ENCODE results near the gene MNX1.

Gene MNX1

DNA sequence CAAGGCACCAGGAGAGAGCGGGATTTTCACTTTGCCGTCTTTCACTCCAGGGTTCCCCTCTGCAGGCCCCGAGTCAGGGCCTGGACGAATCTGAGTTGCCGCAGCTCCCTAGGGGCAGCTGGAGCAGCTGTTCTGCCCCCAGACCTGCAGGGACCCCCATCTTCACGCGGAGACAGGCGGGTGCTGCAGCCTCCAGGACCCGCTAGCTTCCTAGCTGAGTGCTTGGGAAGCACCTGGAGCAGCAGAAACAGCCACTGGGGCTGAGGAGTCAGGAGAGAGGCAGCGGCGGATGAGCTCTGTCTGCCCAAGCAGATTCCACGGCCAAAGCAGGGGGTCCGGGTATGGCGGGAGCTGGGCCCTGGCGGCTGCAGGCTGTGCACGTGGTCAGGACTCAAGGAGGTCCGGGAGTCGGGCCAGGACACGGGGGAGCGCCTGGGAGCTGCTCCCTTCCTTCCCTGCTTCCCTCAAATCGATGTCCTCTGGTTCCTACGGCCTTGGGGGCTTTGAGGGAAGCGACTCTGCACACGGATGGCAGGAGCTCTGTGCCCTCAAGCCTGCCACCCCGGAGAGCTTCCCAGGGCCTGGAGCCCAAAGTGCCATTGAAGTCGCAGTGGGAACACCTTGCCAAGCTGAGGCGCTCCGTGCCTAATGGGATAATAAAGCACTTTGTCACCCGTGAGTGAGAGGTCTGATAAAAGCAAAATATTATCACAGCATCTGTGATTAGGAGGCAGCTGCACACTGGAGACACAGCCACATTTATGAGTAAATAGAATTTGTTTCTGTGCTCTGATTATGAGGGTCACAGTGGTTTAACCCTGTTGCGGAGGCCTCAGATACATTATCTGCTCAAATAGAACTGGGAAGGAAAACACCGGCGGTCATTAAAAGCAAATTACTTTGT lies 17.2 kb downstream of the MNX1 start:
- Mint-ChIP-seq H3K36me3 (ENCODE audit: low read depth) (no peaks in the 10 kb centered on the region), H3K9me3 (no peaks in the 10 kb centered on the region), H3K27me3 (ENCODE audit: low read depth) (peaks cover 33% of the 10 kb centered on the region), H3K4me3 (no peak overlapping the region), H3K4me1 (ENCODE audit: low read depth) (no peaks in the 10 kb centered on the region), H3K27ac (no peak overlapping the region)
- no peak for DNase-seq (ENCODE audit: low spot score)

DNA sequence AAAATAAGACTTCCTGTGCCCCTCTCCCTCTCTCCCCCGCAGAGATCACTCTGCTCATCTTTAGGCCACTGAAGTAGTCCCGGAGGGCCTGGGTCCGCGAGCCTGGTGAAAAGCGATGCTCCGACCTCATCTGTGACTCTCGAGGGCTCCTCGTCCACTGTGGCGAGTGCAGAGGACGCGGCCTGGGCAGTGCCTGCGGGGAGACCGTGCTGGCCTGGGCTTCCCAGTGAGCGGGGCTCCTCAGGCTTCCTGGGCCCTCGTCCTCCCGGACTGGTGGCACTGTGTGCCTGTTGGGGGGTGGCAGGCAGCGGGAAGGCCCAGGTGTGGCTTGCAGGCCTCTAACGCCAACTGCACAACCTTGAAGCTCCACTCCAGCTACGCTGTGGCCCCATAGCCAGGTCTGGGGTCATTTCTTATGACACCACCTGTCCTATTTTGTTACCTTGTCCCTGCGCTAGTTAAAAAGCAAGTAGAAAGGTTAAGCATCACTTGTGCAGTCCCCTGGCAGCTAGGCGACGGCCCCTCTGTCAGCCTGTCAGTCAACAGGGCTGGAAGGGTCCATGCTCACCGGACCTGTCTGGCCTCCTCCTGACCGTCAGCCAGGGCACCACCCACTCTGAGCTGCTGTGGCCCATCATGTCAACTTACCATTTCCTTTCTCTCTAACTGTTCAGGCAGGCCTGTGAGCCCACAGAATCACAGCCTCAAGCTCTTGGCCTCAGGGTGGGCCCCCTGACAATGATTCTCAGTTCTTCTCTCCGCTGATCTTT lies 20.5 kb downstream of the MNX1 start:
- peaks cover 5% of the 10 kb centered on the region for H3K27me3 Mint-ChIP-seq (ENCODE audit: low read depth)
- H3K36me3 Mint-ChIP-seq (ENCODE audit: low read depth) = no peaks in the 10 kb centered on the region
- DNase-seq (ENCODE audit: low spot score) = no peak
- no peak overlapping the region for H3K27ac Mint-ChIP-seq
- H3K9me3 Mint-ChIP-seq = no peaks in the 10 kb centered on the region
- no peak overlapping the region for H3K4me3 Mint-ChIP-seq
- H3K4me1 Mint-ChIP-seq (ENCODE audit: low read depth) = no peaks in the 10 kb centered on the region

DNA sequence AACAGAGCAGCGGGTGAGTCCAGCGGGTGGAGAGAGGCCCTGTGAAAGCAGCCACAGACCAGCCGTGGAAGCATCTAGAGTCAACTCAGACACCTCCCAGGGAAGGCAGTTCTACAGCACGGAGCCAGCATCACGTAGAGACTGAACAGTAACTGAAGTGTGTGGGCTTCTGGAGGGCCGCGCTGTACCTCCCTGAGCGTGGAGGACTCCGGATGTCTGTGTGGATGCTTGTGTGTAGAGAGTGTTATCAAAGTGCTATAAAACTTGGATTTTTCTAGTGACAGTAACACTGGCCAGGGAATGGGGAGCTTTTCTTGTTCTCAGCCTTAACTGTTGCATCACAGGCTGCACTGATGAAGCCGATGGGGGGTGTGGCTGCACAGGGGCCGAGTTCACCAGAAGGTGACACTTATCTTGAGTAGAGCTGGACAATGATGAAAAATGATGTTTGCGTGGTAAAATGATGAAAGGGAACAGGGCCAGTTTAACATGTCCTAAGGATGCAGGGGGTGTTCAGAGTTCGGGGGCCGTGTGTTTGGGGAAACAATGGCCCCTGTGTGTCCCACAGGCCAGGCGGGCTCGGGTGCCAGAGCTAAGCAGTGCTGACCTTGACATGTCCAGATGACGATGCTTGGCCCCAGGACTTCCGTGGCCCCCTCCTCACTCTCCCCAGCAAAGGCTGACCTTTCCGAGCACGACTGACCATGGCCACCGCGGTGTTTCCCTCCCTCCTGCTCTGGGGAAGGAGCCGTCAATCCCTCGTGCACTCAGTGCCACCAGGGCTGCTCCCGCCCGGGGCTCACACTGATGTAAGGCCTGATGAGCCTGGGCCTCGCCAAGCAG lies 21.9 kb downstream of the MNX1 start:
- Mint-ChIP-seq H3K4me1 (ENCODE audit: low read depth) (no peaks in the 10 kb centered on the region), H3K27me3 (ENCODE audit: low read depth) (peaks cover 2% of the 10 kb centered on the region), H3K9me3 (no peaks in the 10 kb centered on the region), H3K36me3 (ENCODE audit: low read depth) (no peaks in the 10 kb centered on the region), H3K4me3 (no peak overlapping the region), H3K27ac (no peak overlapping the region)
- DNase-seq (ENCODE audit: low spot score) = no peak

DNA sequence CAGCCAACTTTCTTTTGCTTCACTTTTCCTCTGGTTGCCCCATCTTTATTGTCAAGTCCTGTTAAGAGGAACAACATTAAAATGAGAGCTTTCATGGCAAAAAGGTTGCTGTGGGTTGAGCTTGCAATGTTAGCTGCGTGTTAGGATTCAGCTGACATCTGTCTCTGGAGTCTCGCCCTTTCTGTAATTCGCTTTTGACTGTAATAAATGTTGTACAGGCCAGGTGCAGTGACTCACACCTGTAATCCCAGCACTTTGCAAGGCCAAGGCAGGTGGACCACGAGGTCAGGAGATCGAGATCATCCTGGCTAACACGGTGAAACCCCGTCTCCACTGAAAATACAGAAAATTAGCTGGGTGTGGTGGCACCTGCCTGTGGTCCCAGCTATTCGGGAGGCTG lies 24.1 kb downstream of the MNX1 start:
- Mint-ChIP-seq H3K9me3 (no peaks in the 10 kb centered on the region), H3K4me3 (no peak overlapping the region), H3K27ac (no peak overlapping the region), H3K4me1 (ENCODE audit: low read depth) (no peaks in the 10 kb centered on the region), H3K27me3 (ENCODE audit: low read depth) (no peaks in the 10 kb centered on the region), H3K36me3 (ENCODE audit: low read depth) (peaks cover 4% of the 10 kb centered on the region)
- DNase-seq (ENCODE audit: low spot score) = no peak

DNA sequence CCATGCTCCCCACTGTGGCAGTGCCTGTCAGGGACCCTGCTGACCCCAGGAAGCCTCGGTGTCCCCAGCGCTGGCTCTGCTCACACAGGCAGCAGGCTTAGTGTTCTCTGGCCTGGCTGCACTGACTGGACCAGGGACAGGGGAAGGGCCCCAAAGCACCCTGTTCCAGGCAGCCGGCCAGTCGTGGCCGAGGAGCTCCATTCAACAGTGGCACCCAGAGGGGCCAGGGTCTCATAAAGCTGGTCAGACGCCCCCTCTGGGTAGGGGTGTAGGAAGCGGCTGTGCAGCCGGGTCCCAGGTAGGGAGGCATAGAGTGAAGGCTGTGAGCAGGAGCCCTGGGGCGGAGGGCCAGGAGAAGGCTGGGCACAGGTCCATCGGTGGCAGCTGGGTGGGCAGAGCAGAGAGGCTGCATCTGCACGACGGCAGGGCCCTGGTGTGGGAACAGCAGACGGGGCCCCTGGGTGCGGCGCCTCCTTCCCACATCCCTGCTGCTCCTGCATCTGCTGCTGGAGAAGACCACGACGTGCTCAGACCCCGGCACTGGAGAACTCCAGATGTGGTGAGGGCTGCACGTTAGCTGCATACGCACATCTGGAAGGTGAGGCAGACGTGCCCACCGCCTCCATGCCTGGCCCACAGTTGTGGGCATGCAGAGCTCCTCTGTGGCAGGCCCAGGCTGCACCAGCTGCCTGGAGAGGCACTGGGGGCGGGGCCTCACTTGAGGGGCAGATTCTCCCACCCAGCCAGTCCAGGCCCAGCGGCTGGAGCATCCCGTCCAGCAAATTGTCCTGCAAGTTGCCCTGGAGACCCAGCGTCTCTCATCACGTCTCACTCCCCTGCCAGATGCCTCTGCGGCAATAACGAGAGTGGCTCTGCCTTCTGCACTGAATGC lies 25.1 kb downstream of the MNX1 start:
- Mint-ChIP-seq H3K4me3 (no peak overlapping the region), H3K36me3 (ENCODE audit: low read depth) (peaks cover 4% of the 10 kb centered on the region), H3K4me1 (ENCODE audit: low read depth) (no peaks in the 10 kb centered on the region), H3K27me3 (ENCODE audit: low read depth) (no peaks in the 10 kb centered on the region), H3K9me3 (no peaks in the 10 kb centered on the region), H3K27ac (no peak overlapping the region)
- DNase-seq (ENCODE audit: low spot score) = no peak

DNA sequence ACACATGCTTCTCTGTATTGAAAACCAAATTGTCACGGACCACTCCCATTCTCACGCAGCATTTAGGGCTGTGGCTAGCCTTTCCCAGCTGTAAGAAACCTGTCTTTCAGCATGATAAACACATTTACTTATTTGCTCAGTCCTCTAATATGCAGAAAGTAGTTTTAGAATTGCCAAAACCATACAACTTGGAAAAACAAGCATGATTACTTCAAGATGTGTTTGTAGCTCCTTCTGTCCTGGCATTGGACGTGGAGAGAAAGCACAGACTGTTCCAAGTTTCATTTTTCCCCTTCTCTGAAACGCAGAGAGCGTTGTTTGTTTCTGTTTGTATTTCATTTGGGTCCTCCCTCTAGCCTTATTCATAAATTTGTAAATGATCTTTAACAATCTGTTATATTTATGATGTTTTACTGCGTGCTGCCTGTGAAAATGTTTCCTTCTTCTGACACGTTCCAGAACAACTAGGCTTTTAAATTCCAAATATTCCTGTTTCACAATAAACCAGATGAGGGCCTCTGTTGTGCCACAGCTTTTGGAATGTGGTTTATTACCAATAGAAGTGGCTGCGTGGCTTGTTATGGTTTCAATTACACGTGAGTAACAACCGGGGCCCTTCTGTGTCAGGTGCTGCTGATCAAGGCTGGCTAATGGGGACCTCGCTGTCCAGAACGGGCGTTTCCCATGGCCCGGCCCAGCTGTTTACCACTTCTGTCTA lies 26.1 kb downstream of the MNX1 start:
- no peak overlapping the region for H3K4me3 Mint-ChIP-seq
- peaks cover 10% of the 10 kb centered on the region for H3K36me3 Mint-ChIP-seq (ENCODE audit: low read depth)
- DNase-seq (ENCODE audit: low spot score) = no peak
- peaks cover 6% of the 10 kb centered on the region for H3K9me3 Mint-ChIP-seq
- no peak overlapping the region for H3K27ac Mint-ChIP-seq
- no peaks in the 10 kb centered on the region for H3K4me1 Mint-ChIP-seq (ENCODE audit: low read depth)
- no peaks in the 10 kb centered on the region for H3K27me3 Mint-ChIP-seq (ENCODE audit: low read depth)

DNA sequence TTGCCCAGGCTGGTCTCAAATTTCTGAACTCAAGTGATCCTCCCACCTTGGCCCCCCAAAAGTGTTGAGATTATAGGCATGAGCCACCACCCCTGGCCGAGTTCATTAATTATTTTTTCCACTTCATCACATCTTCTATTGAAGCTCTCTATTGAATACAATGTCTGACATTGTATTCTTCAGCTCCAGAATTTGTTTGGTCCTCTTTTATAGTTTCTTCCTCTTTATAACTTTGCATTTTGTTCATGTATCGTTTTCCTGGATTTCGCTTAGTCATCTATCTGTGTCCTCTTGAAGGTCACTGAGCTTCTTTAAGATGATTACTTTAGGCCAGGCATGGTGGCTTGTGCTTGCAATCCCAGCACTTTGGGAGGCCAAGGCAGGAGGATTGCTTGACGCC lies 30.8 kb downstream of the MNX1 start:
- Mint-ChIP-seq H3K36me3 (ENCODE audit: low read depth) (peaks cover 30% of the 10 kb centered on the region), H3K27ac (no peak overlapping the region), H3K4me1 (ENCODE audit: low read depth) (no peaks in the 10 kb centered on the region), H3K27me3 (ENCODE audit: low read depth) (no peaks in the 10 kb centered on the region), H3K4me3 (no peak overlapping the region), H3K9me3 (peaks cover 13% of the 10 kb centered on the region)
- no peak for DNase-seq (ENCODE audit: low spot score)

DNA sequence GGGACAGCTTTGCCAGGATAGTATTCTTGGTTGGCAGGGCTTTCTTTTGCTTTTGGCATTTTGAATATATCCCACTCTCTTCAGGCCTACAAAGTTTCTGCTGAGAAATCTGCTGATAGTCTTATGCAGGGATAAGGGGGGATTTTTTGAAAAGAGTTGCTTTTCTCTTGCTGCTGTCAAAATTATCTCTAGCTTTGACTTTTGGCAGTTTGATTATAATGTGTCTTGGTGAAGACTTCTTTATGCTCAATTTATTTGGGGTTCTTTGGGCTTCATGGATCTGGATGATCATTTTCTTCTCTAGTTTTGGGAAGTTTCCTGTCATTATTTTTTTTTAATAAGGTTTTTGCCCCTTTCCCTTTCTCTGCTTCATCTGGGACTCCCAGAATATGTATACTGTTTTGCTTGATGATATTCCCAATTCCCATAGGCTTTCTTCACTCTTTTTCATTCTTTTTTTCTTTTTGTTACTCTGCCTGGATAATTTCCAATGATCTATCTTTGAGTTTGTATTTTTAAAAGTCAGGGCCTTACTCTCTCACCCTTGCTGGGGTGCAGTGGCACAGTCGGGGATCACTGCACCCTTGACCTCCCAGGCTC lies 31.4 kb downstream of the MNX1 start:
- Mint-ChIP-seq H3K36me3 (ENCODE audit: low read depth) (peaks cover 34% of the 10 kb centered on the region), H3K4me3 (no peak overlapping the region), H3K27ac (no peak overlapping the region), H3K27me3 (ENCODE audit: low read depth) (no peaks in the 10 kb centered on the region), H3K9me3 (peaks cover 13% of the 10 kb centered on the region), H3K4me1 (ENCODE audit: low read depth) (no peaks in the 10 kb centered on the region)
- no peak for DNase-seq (ENCODE audit: low spot score)

DNA sequence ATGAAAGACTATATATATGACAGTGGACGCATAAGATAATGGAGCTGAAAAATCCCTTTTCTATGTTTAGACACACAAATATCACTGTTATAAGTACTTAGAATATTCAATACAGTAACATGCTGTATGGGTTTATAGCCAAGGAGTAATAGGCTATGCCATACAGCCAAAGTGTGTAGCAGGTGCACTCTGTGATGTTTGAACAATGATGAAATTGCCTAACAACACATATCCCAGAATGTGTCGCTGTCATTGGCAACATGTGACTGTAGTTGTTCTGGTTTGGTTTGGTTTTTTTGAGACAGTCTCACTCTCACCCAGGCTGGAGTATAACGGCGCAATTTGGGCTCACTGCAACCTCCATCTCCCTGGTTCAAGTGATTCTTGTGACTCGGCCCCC lies 34.8 kb downstream of the MNX1 start:
- Mint-ChIP-seq H3K27ac (no peak overlapping the region), H3K36me3 (ENCODE audit: low read depth) (peaks cover 44% of the 10 kb centered on the region), H3K4me3 (no peak overlapping the region)

DNA sequence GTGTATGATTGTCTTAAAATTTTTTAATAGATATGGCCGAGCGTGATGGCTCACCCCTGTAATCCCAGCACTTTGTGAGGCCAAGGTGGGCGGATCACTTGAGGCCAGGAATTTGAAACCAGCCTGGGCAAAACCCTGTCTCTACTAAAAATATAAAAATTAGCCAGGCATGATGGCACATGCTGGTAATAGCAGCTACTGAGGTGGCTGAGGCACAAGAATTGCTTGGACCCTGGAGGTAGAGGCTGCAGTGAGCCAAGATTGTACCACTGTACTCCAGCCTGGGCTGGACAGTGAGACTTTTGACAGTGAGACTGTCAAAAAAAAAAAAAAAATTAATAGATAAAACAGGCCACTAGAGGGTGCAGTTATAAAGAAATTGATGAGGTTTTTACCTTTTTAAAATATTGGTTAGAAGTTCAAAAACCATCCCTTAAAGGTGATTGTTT lies 40.5 kb downstream of the MNX1 start:
- Mint-ChIP-seq H3K4me3 (no peak overlapping the region), H3K36me3 (ENCODE audit: low read depth) (peaks cover 44% of the 10 kb centered on the region), H3K27ac (no peak overlapping the region), H3K4me1 (ENCODE audit: low read depth) (no peaks in the 10 kb centered on the region), H3K27me3 (ENCODE audit: low read depth) (no peaks in the 10 kb centered on the region), H3K9me3 (no peaks in the 10 kb centered on the region)
- no peak for DNase-seq (ENCODE audit: low spot score)

More for the DNA sequence above, 34.8 kb downstream of the MNX1 start:
- Mint-ChIP-seq H3K9me3 (peaks cover 13% of the 10 kb centered on the region), H3K4me1 (ENCODE audit: low read depth) (no peaks in the 10 kb centered on the region), H3K27me3 (ENCODE audit: low read depth) (no peaks in the 10 kb centered on the region)
- no peak for DNase-seq (ENCODE audit: low spot score)

DNA sequence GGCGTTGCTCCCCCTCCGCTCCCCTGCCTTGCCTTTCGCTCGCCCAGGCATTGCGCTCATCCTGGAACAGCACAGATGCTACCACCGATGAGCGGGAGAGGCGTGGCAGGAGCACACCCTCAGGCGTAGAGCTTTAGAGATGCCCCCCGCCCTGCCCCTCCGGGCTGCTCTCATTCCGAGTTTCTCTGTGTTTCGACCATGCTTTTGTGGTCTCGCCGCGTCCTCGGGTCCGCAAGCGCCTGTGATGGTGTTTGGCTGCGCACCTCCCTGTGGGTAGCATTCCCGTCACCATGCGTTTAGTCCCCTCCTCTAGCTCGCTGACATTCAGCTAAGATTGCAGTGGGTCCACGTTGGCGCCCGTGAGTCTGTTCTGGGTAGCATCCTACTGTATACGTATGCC lies 42.3 kb downstream of the MNX1 start:
- H3K36me3 Mint-ChIP-seq (ENCODE audit: low read depth) = peaks cover 52% of the 10 kb centered on the region
- no peaks in the 10 kb centered on the region for H3K27me3 Mint-ChIP-seq (ENCODE audit: low read depth)
- H3K27ac Mint-ChIP-seq = no peak overlapping the region
- DNase-seq (ENCODE audit: low spot score) = no peak
- no peak overlapping the region for H3K4me3 Mint-ChIP-seq
- H3K4me1 Mint-ChIP-seq (ENCODE audit: low read depth) = no peaks in the 10 kb centered on the region
- no peaks in the 10 kb centered on the region for H3K9me3 Mint-ChIP-seq

DNA sequence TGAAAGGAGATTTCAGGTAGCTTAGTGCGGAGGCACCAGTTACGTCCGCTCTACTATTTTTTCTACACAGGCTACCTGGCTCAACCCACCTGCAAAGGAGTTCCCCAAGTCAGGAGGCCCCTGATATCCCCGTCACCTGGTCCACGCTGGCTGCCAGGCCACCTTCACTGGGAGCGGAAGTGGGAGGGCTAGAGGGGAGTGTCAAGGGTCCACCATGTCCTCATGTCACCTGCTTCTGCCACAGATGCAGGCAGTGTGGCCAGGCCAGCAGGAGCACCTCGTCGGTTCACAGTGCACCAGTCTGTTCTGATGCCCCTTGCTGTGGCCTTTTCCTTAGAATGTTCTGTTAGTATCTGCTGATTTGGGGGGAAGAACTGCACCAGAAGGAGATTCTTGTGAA lies 44.1 kb downstream of the MNX1 start:
- Mint-ChIP-seq H3K9me3 (no peaks in the 10 kb centered on the region), H3K36me3 (ENCODE audit: low read depth) (peaks cover 56% of the 10 kb centered on the region), H3K27me3 (ENCODE audit: low read depth) (no peaks in the 10 kb centered on the region), H3K27ac (no peak overlapping the region), H3K4me1 (ENCODE audit: low read depth) (no peaks in the 10 kb centered on the region), H3K4me3 (no peak overlapping the region)
- no peak for DNase-seq (ENCODE audit: low spot score)
